Mucosa of descending colon (tissue), 3 donors: ENCODE data around the gene BMAL1. TPM values are rescaled to one million over a fixed set of nuclear protein-coding genes. Genes with fewer than 3 reads are reported as not detected.

Experiments used
- ATAC-seq: fragments of 200-7000 bp; cut with Tn5 transposase; one replicate; pipeline ENCODE4 v1.9.1; 2020; ENCODE audit warnings: mild to moderate bottlenecking, moderate library complexity
- DNase-seq, 3 donors: peaks; one replicate each; pipeline ENCODE4 v3.0.0-alpha.2; 2020
- H3K36me3 ChIP-seq: fragments of 200-600 bp; one replicate; pipeline ENCODE4 v1.8.0; 2021; ENCODE audit warnings: low read depth, mild to moderate bottlenecking
- H3K4me1 ChIP-seq: fragments of 200-600 bp; one replicate; pipeline ENCODE4 v1.8.0; 2021; ENCODE audit warnings: low read depth, mild to moderate bottlenecking
- H3K4me3 ChIP-seq: fragments of 200-600 bp; one replicate; pipeline ENCODE4 v1.8.0; 2021; ENCODE audit warnings: mild to moderate bottlenecking
- H3K9me3 ChIP-seq: fragments of 200-600 bp; one replicate; pipeline ENCODE4 v1.8.0; 2021; ENCODE audit warnings: mild to moderate bottlenecking
- CTCF ChIP-seq: fragments of 200-600 bp; IDR thresholded peaks from one replicate; pipeline ENCODE4 v1.8.0; 2022; ENCODE audit warnings: antibody characterized with exemption, mild to moderate bottlenecking
- intact Hi-C, 2 donors: fragments of 100-400 bp; cut with DNase I in 1 of 2; cut with micrococcal nuclease in 1 of 2; formaldehyde crosslinking; loops; one replicate each; pipeline versions ENCODE4 v1.11.0 to v1.11.1; 2022; cut with DNase I, micrococcal nuclease
- total RNA-seq, 3 donors: library from RNA; stranded (reverse); fragmentation: NEBNext Ultra II Directional in 2 of 3; extraction: Animal tissue kit (Norgen Biotek cat#: 25700) in 2 of 3; gene quantifications; one replicate each; pipeline versions ENCODE4 v1.2.1 to v1.2.4, GENCODE V29; 2021 to 2023
- donor health status: DM: no; HTN: no; CAD: no; lungs with moderate emphysema.
- donor health status: DM: no; HTN: no; CAD: no.
- donor health status: DM: no; HTN: yes; CAD: no.

The BMAL1 gene
- total RNA-seq, 3 donors from 2014 or later: 26.6 to 40.1 (median 29.8) TPM

- Histone ChIP-seq H3K4me3 (no peak overlapping the region), H3K36me3 (no peaks in the 10 kb centered on the region), H3K4me1 (no peaks in the 10 kb centered on the region), H3K9me3 (peaks cover 11% of the 10 kb centered on the region)
- TF ChIP-seq CTCF: no peak
- intact Hi-C loops: no loop called here
- ATAC-seq (no peak), DNase-seq (no peak)
These were observed 145.8 kb downstream of the BMAL1 start for GRCh38 chr11:13423372-13423771.

GRCh38 chr11:13427440-13427839 lies 149.8 kb downstream of the BMAL1 start:
- no peaks in the 10 kb centered on the region for H3K36me3 ChIP-seq
- no peak for TF ChIP-seq CTCF
- DNase-seq (no peak), ATAC-seq (no peak)
- intact Hi-C loops: no loop called here
- H3K4me1 ChIP-seq: peaks cover 1% of the 10 kb centered on the region
- H3K4me3 ChIP-seq: no peak overlapping the region
- H3K9me3 ChIP-seq: peaks cover 13% of the 10 kb centered on the region

- Histone ChIP-seq H3K9me3 (peaks cover 13% of the 10 kb centered on the region), H3K36me3 (no peaks in the 10 kb centered on the region), H3K4me3 (no peak overlapping the region), H3K4me1 (peaks cover 7% of the 10 kb centered on the region)
- ATAC-seq: no peak
- TF ChIP-seq CTCF: no peak
- DNase-seq: no peak
- intact Hi-C loops: no loop called here
These were observed 151.7 kb downstream of the BMAL1 start for GRCh38 chr11:13429288-13429687.

- TF ChIP-seq CTCF: no peak
- DNase-seq: no peak
- Histone ChIP-seq H3K4me1 (peaks cover 7% of the 10 kb centered on the region), H3K4me3 (no peak overlapping the region), H3K36me3 (no peaks in the 10 kb centered on the region), H3K9me3 (peaks cover 13% of the 10 kb centered on the region)
- intact Hi-C loops: no loop called here
- no peak for ATAC-seq
These were observed 152.2 kb downstream of the BMAL1 start for GRCh38 chr11:13429836-13430235.

GRCh38 chr11:13433437-13433836 lies 155.8 kb downstream of the BMAL1 start:
- DNase-seq: no peak
- no peak for TF ChIP-seq CTCF
- Histone ChIP-seq H3K36me3 (no peaks in the 10 kb centered on the region), H3K9me3 (peaks cover 2% of the 10 kb centered on the region), H3K4me3 (no peak overlapping the region), H3K4me1 (peaks cover 7% of the 10 kb centered on the region)
- ATAC-seq: no peak
- intact Hi-C loops: no loop called here
